Mesothelial cell of epicardium (in vitro differentiated cells): Measurements from ENCODE around the gene FAM180B. TPM values are rescaled to one million over a fixed set of nuclear protein-coding genes. Genes with fewer than 3 reads are reported as not detected.
A peak's percentile ranks its signal among the peaks of the same experiment; 100 is the strongest.
"Not testable (repeated sequence)": the region's sequence is repeated elsewhere in the genome, so short reads cannot be mapped to it uniquely, and the experiment has no call there.

ENCODE experiments used
- DNase-seq, 2 experiments: peaks; one replicate each; pipeline ENCODE4 v3.0.0; 2021; ENCODE audit warnings: low spot score in 2 of 2; ENCODE audit not compliant: unreplicated experiment in 2 of 2
- H3K27ac Mint-ChIP-seq: 2 replicates; pipeline ENCODE4 v1.8.0; 2021; ENCODE audit warnings: mixed read lengths
- H3K27me3 Mint-ChIP-seq: 2 replicates; pipeline ENCODE4 v1.8.0; 2021; ENCODE audit warnings: low read depth, mixed read lengths
- H3K36me3 Mint-ChIP-seq: 2 replicates; pipeline ENCODE4 v1.8.0; 2021; ENCODE audit warnings: mixed read lengths
- H3K4me1 Mint-ChIP-seq: 2 replicates; pipeline ENCODE4 v1.8.0; 2021; ENCODE audit warnings: mixed read lengths
- H3K4me3 Mint-ChIP-seq: 2 replicates; pipeline ENCODE4 v1.8.0; 2021; ENCODE audit warnings: mild to moderate bottlenecking, moderate library complexity, mixed read lengths
- H3K9me3 Mint-ChIP-seq: 2 replicates; pipeline ENCODE4 v1.8.0; 2021; ENCODE audit warnings: mixed read lengths
- CTCF ChIP-seq: fragments of 200-600 bp; sonication (generic); IDR thresholded peaks from one replicate; pipeline ENCODE4 v1.5.0; 2021; ENCODE audit warnings: antibody characterized with exemption; ENCODE audit not compliant: unreplicated experiment
- total RNA-seq: library from RNA; stranded (reverse); gene quantifications from 3 replicates; pipeline ENCODE4 v1.2.1, GENCODE V29; 2021

Gene FAM180B
- total RNA-seq, 1 donor from 2014 or later, result 0.36 TPM

- peaks cover 6% of the 10 kb centered on the region for H3K36me3 Mint-ChIP-seq
- H3K4me1 Mint-ChIP-seq, result peaks cover 12% of the 10 kb centered on the region
Measured at GRCh38 chr11:47545298-47545697, 41.2 kb upstream of the FAM180B start.

GRCh38 chr11:47546274-47546673 is 40.2 kb upstream of the FAM180B start:
- H3K27me3 Mint-ChIP-seq, H3K9me3 Mint-ChIP-seq, H3K27ac Mint-ChIP-seq, H3K36me3 Mint-ChIP-seq, DNase-seq, H3K4me3 Mint-ChIP-seq: not testable (repeated sequence)
- H3K4me1 Mint-ChIP-seq, result peaks cover 11% of the 10 kb centered on the region

More at GRCh38 chr11:47545298-47545697, 41.2 kb upstream of the FAM180B start:
- DNase-seq, result no peak
- Mint-ChIP-seq H3K27ac (no peak overlapping the region), H3K9me3 (no peaks in the 10 kb centered on the region), H3K27me3 (no peaks in the 10 kb centered on the region), H3K4me3 (no peak overlapping the region)
- TF ChIP-seq CTCF, result no peak

- Mint-ChIP-seq H3K4me3 (peak overlapping the region; percentile 0), H3K9me3 (no peaks in the 10 kb centered on the region), H3K27ac (peak overlapping the region; percentile 99), H3K36me3 (peaks cover 6% of the 10 kb centered on the region), H3K27me3 (no peaks in the 10 kb centered on the region), H3K4me1 (peaks cover 18% of the 10 kb centered on the region)
- no peak for TF ChIP-seq CTCF
- DNase-seq, result no peak
Measured at GRCh38 chr11:47550288-47551047, 36.0 kb upstream of the FAM180B start.

GRCh38 chr11:47551086-47551485 is 35.4 kb upstream of the FAM180B start:
- no peak for TF ChIP-seq CTCF
- Mint-ChIP-seq H3K4me3 (peak overlapping the region; percentile 96), H3K9me3 (no peaks in the 10 kb centered on the region), H3K27ac (peak overlapping the region; percentile 99), H3K36me3 (peaks cover 6% of the 10 kb centered on the region), H3K4me1 (peaks cover 18% of the 10 kb centered on the region), H3K27me3 (no peaks in the 10 kb centered on the region)
- DNase-seq, result no peak

GRCh38 chr11:47552056-47552565 is 34.4 kb upstream of the FAM180B start:
- peaks cover 5% of the 10 kb centered on the region for H3K36me3 Mint-ChIP-seq
- no peak for TF ChIP-seq CTCF
- no peaks in the 10 kb centered on the region for H3K27me3 Mint-ChIP-seq
- peak overlapping the region; percentile 99 for H3K27ac Mint-ChIP-seq
- H3K4me3 Mint-ChIP-seq, result peak overlapping the region; percentile 96
- H3K4me1 Mint-ChIP-seq, result peaks cover 18% of the 10 kb centered on the region
- no peak for DNase-seq
- no peaks in the 10 kb centered on the region for H3K9me3 Mint-ChIP-seq

- H3K9me3 Mint-ChIP-seq, result no peaks in the 10 kb centered on the region
- H3K27ac Mint-ChIP-seq, result peak within 1 kb of the TSS; percentile 99
- H3K27me3 Mint-ChIP-seq, result no peaks in the 10 kb centered on the region
- peak within 1 kb of the TSS; percentile 96 for H3K4me3 Mint-ChIP-seq
- peaks cover 18% of the 10 kb centered on the region for H3K4me1 Mint-ChIP-seq
- H3K36me3 Mint-ChIP-seq, result peaks cover 2% of the 10 kb centered on the region
- peak; percentile 91 to 93 for DNase-seq
- peak; percentile 86 for TF ChIP-seq CTCF
Measured at GRCh38 chr11:47552566-47553405, 33.7 kb upstream of the FAM180B start, which contains the start of gene CELF1. TSS of gene CELF1 (minus strand) at chr11:47553132. CDS start at chr11:47499523, 53,609 bp downstream.
